Measurements from ENCODE around the gene MCRIP1. TPM values are rescaled to one million over a fixed set of nuclear protein-coding genes. Genes with fewer than 3 reads are reported as not detected.

The MCRIP1 gene
- total and polyA plus RNA-seq, 2 of the 13 experiments (the other 11 are each of a cell fraction or from before 2014, with no cell fraction given) = 79.7 to 84.9 TPM

DNA sequence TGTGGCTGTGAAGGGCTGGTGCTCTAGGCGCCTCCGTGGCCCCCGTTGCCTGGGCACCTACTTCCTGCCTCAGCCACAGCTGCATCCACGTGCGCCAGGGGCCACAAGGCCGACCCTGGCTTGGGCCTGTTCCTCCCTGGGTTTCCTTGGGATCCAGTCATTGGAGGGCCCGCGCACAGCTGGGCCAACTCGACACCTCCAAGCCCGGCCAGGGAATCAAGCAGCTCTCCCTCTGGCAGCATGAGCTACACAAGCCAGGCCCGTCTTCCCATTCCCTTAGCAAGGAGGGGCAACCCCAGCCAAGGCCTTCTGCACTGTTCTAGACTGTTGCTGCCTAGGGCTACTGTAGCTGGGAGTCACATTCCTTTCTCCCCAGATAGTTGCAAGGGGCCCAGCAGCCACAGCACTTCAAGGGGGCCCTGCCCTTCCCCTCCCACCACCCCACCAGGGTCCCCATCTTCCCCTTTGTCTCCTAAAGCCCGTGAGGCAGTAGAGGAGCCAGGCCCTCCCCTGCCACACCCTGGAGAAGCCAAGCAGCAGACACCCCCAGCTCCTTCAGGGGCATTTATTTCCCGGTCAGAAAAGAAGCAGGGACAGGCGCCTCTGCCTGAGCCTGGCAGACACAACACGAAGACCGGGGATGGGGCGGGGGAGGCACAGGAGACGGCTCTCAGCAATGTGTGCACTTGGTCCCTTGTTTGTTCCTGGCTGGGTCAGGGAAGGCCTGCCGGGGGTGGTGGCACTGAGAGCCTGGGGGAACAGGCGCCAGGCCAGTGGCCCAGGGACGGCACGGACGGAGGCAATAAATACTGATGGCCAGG, 34.3 kb upstream of the MCRIP1 start (continued):
- TF ChIP-seq MEIS2 (CRISPR knock-in tag; IDR thresholded peaks at IDR 0.05) (no peak; the same call in 1 of the 2 replicates), NBN (conservative IDR thresholded peaks at IDR 0.05) (no peak), SP2 (CRISPR knock-in tag; IDR thresholded peaks at IDR 0.05) (no peak), MAFF (IDR thresholded peaks at IDR 0.05; ENCODE audit: low read depth, low read length) (no peak), ZNF782 (CRISPR knock-in tag; IDR thresholded peaks at IDR 0.05; ENCODE audit: borderline replicate concordance) (no peak), NKX3-1 (CRISPR knock-in tag; IDR thresholded peaks at IDR 0.05) (peak; percentile 84), ZNF431 (CRISPR knock-in tag; IDR thresholded peaks at IDR 0.05; ENCODE audit: borderline replicate concordance, low read depth) (no peak), TCF7 (IDR thresholded peaks at IDR 0.05; ENCODE audit: low read depth) (no peak), ZNF331 (CRISPR knock-in tag; IDR thresholded peaks at IDR 0.05) (no peak), ZNF788 (CRISPR knock-in tag; IDR thresholded peaks at IDR 0.05; ENCODE audit: borderline replicate concordance) (no peak), ZFP1 (CRISPR knock-in tag; IDR thresholded peaks at IDR 0.05) (no peak), NCOR1 (IDR thresholded peaks at IDR 0.05; ENCODE audit: borderline replicate concordance, low read length) (no peak), ZNF746 (CRISPR knock-in tag; IDR thresholded peaks at IDR 0.05) (no peak; the same call in 1 of the 2 replicates), CAMTA2 (CRISPR knock-in tag; IDR thresholded peaks at IDR 0.05; ENCODE audit: borderline replicate concordance) (0 out of 2 replicates have a peak, but pooled peaks have one; percentile 19), KLF16 (CRISPR knock-in tag; IDR thresholded peaks at IDR 0.05) (no peak), PRMT3 (CRISPR knock-in tag; IDR thresholded peaks at IDR 0.05; ENCODE audit: borderline replicate concordance, low read depth) (peak; percentile 72; the same call in 1 of the 2 replicates), GTF2F1 (IDR thresholded peaks at IDR 0.05; ENCODE audit: low read length) (no peak)
- TF ChIP-seq, protein P1, sequence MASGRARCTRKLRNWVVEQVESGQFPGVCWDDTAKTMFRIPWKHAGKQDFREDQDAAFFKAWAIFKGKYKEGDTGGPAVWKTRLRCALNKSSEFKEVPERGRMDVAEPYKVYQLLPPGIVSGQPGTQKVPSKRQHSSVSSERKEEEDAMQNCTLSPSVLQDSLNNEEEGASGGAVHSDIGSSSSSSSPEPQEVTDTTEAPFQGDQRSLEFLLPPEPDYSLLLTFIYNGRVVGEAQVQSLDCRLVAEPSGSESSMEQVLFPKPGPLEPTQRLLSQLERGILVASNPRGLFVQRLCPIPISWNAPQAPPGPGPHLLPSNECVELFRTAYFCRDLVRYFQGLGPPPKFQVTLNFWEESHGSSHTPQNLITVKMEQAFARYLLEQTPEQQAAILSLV (CRISPR knock-in tag; IDR thresholded peaks at IDR 0.05; ENCODE audit: borderline replicate concordance) = 0 out of 2 replicates have a peak, but pooled peaks have one; percentile 43
- TF ChIP-seq, protein P2, sequence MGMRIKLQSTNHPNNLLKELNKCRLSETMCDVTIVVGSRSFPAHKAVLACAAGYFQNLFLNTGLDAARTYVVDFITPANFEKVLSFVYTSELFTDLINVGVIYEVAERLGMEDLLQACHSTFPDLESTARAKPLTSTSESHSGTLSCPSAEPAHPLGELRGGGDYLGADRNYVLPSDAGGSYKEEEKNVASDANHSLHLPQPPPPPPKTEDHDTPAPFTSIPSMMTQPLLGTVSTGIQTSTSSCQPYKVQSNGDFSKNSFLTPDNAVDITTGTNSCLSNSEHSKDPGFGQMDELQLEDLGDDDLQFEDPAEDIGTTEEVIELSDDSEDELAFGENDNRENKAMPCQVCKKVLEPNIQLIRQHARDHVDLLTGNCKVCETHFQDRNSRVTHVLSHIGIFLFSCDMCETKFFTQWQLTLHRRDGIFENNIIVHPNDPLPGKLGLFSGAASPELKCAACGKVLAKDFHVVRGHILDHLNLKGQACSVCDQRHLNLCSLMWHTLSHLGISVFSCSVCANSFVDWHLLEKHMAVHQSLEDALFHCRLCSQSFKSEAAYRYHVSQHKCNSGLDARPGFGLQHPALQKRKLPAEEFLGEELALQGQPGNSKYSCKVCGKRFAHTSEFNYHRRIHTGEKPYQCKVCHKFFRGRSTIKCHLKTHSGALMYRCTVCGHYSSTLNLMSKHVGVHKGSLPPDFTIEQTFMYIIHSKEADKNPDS (CRISPR knock-in tag; IDR thresholded peaks at IDR 0.05) = peak; percentile 14; the same call in 1 of the 2 replicates
- TF ChIP-seq, protein P3, sequence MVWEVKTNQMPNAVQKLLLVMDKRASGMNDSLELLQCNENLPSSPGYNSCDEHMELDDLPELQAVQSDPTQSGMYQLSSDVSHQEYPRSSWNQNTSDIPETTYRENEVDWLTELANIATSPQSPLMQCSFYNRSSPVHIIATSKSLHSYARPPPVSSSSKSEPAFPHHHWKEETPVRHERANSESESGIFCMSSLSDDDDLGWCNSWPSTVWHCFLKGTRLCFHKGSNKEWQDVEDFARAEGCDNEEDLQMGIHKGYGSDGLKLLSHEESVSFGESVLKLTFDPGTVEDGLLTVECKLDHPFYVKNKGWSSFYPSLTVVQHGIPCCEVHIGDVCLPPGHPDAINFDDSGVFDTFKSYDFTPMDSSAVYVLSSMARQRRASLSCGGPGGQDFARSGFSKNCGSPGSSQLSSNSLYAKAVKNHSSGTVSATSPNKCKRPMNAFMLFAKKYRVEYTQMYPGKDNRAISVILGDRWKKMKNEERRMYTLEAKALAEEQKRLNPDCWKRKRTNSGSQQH (CRISPR knock-in tag; IDR thresholded peaks at IDR 0.05; ENCODE audit: low read depth) = peak; percentile 54; the same call in 1 of the 2 replicates
- TF ChIP-seq, protein P4, sequence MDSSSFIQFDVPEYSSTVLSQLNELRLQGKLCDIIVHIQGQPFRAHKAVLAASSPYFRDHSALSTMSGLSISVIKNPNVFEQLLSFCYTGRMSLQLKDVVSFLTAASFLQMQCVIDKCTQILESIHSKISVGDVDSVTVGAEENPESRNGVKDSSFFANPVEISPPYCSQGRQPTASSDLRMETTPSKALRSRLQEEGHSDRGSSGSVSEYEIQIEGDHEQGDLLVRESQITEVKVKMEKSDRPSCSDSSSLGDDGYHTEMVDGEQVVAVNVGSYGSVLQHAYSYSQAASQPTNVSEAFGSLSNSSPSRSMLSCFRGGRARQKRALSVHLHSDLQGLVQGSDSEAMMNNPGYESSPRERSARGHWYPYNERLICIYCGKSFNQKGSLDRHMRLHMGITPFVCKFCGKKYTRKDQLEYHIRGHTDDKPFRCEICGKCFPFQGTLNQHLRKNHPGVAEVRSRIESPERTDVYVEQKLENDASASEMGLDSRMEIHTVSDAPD (CRISPR knock-in tag; IDR thresholded peaks at IDR 0.05) = no peak; the same call in 1 of the 2 replicates
- TF ChIP-seq, protein P5, sequence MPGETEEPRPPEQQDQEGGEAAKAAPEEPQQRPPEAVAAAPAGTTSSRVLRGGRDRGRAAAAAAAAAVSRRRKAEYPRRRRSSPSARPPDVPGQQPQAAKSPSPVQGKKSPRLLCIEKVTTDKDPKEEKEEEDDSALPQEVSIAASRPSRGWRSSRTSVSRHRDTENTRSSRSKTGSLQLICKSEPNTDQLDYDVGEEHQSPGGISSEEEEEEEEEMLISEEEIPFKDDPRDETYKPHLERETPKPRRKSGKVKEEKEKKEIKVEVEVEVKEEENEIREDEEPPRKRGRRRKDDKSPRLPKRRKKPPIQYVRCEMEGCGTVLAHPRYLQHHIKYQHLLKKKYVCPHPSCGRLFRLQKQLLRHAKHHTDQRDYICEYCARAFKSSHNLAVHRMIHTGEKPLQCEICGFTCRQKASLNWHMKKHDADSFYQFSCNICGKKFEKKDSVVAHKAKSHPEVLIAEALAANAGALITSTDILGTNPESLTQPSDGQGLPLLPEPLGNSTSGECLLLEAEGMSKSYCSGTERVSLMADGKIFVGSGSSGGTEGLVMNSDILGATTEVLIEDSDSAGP (CRISPR knock-in tag; IDR thresholded peaks at IDR 0.05; ENCODE audit: borderline replicate concordance) = peak; percentile 53; the same call in 1 of the 2 replicates
